HL-60 (cell line): ENCODE measurements around the gene CORIN.

Experiments used
- DNase-seq, 2 experiments: peaks; one replicate each; pipeline ENCODE4 v3.0.0-alpha.2; 2010 to 2020; ENCODE audit warnings: low read depth in 1 of 2, low spot score in 1 of 2
- H3K27ac ChIP-seq: fragments of 250-450 bp; sonication (Bioruptor Pico); replicated peaks from 2 replicates; pipeline ENCODE4 v1.5.1; 2020; ENCODE audit warnings: mild to moderate bottlenecking, moderate library complexity
- H3K27me3 ChIP-seq: fragments of 250-450 bp; sonication (Bioruptor Pico); 2 replicates; pipeline ENCODE4 v1.5.1; 2021; ENCODE audit warnings: mild to moderate bottlenecking, moderate library complexity; ENCODE audit not compliant: insufficient read depth, poor library complexity, severe bottlenecking
- H3K4me3 ChIP-seq: replicated peaks from 2 replicates; pipeline ENCODE4 v1.5.1; 2011; ENCODE audit warnings: mild to moderate bottlenecking, control low read depth, low read length; ENCODE audit not compliant: insufficient read depth
- GABPA ChIP-seq: IDR thresholded peaks from 2 replicates; pipeline ENCODE4 v1.6.1; 2012; ENCODE audit warnings: low read depth
- POLR2AphosphoS5 ChIP-seq: IDR thresholded peaks from 2 replicates; pipeline ENCODE4 v1.6.1; 2012; ENCODE audit warnings: low read depth
- SPI1 ChIP-seq: IDR thresholded peaks from 2 replicates; pipeline ENCODE4 v1.6.1; 2012; ENCODE audit warnings: low read depth, mild to moderate bottlenecking, borderline replicate concordance
- TF ChIP-seq, protein P1 (sequence below): IDR thresholded peaks from 2 replicates; pipeline ENCODE4 v1.6.1; 2012; ENCODE audit warnings: low read depth; ENCODE audit not compliant: insufficient replicate concordance
- TF ChIP-seq, protein P2 (sequence below): IDR thresholded peaks from one replicate; pipeline ENCODE4 v1.5.1; 2011; ENCODE audit warnings: low read length, control low read depth, inconsistent platforms; ENCODE audit not compliant: insufficient read depth

The CORIN gene

DNA sequence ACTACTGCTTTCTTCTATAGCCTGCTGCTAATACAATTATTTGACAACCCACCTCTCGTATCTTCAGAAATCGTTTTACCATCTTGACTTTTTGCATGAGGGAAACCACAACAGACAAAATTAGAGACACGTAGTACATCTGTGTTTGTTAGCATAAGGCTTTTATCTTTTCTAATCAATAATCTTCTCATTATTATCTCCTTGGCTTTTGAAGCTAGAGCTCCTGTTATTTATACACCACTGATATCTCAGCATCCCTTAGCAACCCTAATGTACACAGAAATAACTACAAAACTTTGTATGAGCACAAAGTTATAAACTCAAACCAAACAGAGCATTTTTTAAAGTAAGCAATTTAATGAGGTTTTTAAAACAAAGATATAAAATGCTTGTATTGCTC lies 39.7 kb downstream of the CORIN start:
- no peak overlapping the region for H3K4me3 ChIP-seq
- TF ChIP-seq POLR2AphosphoS5 (no peak), SPI1 (no peak)
- no peaks in the 10 kb centered on the region for H3K27me3 ChIP-seq
- DNase-seq = no peak
- H3K27ac ChIP-seq = no peak overlapping the region

DNA sequence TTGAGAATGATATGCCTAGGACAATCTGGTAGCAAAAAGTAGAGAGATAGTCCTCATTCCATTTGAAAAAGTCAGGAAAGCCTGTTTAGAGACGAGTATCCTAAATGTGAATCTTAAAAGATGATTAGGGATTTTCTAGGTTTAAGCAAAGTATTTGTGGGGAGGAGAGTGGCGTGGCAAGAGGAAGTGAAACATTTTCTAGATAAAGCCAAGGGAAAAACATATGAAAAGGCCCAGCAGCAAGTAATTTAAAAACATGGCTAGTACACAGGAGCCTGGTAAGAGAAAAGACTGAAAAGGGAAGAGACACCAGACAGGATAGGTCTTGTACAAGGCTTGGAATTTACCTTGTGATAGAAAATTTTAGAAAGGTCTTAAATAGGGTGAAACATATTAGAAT lies 45.9 kb downstream of the CORIN start:
- TF ChIP-seq POLR2AphosphoS5 = no peak
- peak; percentile 26; the same call in 1 of the 2 replicates for TF ChIP-seq SPI1
- TF ChIP-seq GABPA = no peak
- TF ChIP-seq, protein P1, sequence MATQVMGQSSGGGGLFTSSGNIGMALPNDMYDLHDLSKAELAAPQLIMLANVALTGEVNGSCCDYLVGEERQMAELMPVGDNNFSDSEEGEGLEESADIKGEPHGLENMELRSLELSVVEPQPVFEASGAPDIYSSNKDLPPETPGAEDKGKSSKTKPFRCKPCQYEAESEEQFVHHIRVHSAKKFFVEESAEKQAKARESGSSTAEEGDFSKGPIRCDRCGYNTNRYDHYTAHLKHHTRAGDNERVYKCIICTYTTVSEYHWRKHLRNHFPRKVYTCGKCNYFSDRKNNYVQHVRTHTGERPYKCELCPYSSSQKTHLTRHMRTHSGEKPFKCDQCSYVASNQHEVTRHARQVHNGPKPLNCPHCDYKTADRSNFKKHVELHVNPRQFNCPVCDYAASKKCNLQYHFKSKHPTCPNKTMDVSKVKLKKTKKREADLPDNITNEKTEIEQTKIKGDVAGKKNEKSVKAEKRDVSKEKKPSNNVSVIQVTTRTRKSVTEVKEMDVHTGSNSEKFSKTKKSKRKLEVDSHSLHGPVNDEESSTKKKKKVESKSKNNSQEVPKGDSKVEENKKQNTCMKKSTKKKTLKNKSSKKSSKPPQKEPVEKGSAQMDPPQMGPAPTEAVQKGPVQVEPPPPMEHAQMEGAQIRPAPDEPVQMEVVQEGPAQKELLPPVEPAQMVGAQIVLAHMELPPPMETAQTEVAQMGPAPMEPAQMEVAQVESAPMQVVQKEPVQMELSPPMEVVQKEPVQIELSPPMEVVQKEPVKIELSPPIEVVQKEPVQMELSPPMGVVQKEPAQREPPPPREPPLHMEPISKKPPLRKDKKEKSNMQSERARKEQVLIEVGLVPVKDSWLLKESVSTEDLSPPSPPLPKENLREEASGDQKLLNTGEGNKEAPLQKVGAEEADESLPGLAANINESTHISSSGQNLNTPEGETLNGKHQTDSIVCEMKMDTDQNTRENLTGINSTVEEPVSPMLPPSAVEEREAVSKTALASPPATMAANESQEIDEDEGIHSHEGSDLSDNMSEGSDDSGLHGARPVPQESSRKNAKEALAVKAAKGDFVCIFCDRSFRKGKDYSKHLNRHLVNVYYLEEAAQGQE = no peak
- TF ChIP-seq, protein P2, sequence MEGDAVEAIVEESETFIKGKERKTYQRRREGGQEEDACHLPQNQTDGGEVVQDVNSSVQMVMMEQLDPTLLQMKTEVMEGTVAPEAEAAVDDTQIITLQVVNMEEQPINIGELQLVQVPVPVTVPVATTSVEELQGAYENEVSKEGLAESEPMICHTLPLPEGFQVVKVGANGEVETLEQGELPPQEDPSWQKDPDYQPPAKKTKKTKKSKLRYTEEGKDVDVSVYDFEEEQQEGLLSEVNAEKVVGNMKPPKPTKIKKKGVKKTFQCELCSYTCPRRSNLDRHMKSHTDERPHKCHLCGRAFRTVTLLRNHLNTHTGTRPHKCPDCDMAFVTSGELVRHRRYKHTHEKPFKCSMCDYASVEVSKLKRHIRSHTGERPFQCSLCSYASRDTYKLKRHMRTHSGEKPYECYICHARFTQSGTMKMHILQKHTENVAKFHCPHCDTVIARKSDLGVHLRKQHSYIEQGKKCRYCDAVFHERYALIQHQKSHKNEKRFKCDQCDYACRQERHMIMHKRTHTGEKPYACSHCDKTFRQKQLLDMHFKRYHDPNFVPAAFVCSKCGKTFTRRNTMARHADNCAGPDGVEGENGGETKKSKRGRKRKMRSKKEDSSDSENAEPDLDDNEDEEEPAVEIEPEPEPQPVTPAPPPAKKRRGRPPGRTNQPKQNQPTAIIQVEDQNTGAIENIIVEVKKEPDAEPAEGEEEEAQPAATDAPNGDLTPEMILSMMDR = no peak
- H3K27ac ChIP-seq = no peak overlapping the region
- H3K27me3 ChIP-seq = no peaks in the 10 kb centered on the region
- H3K4me3 ChIP-seq = no peak overlapping the region
- DNase-seq = no peak

DNA sequence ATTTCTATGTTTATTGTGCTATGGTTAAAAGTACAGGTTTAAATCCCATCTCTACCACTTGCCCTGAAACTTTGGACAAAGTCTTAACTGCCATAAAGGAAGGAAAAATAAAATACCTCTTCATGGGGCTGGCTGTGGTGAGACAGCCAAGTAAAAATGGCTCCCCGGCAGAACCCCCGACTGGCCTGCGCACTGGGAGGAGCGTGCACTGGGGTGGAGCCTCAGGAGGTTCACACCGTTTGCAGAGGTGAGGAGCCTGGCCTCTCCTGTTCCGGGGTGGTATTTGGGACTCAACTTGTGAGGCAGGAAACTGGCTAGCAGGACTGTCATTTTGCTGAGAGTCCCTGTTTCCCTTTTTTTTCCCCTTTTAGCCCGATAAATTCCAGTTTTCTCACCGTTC lies 47.8 kb downstream of the CORIN start:
- no peak for DNase-seq
- H3K27me3 ChIP-seq = no peaks in the 10 kb centered on the region
- TF ChIP-seq SPI1 (no peak), GABPA (no peak), POLR2AphosphoS5 (no peak)
- TF ChIP-seq, protein P2 = no peak
- TF ChIP-seq, protein P1 = no peak
- H3K27ac ChIP-seq = no peak overlapping the region
- H3K4me3 ChIP-seq = no peak overlapping the region

DNA sequence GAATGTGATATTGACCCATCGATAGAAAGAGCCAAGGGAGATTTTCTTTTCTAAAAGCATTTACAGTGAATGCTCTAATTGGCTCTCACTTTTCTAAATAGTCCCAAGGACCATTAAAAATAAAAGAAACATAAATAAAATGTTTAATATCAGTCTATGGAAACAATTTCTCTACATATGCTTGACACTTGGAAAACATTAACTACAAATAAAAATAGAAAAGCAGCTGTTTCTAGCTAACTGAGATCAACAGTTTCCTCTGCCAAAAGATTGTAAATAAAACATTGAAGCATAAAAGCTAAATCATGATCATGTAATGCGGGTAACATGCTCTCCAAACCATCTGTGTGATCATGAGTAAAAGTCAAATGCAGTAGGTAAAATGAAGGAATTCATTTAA lies 49.7 kb downstream of the CORIN start:
- DNase-seq = no peak
- TF ChIP-seq GABPA (no peak), SPI1 (no peak), POLR2AphosphoS5 (no peak)
- TF ChIP-seq, protein P1 = no peak

More for the DNA sequence above, 49.7 kb downstream of the CORIN start:
- Histone ChIP-seq H3K27ac (no peak overlapping the region), H3K4me3 (no peak overlapping the region), H3K27me3 (no peaks in the 10 kb centered on the region)
